Hair follicular keratinocyte (primary cell): ENCODE data around the gene FGF1. TPM values are rescaled to one million over a fixed set of nuclear protein-coding genes. Genes with fewer than 3 reads are reported as not detected.

Experiments
- total RNA-seq: library from RNA; depleted of rRNA; stranded (reverse); fragments of >200 nt; gene quantifications from 2 replicates; pipeline ENCODE4 v1.2.3, GENCODE V29; 2015

Gene FGF1
- total RNA-seq, result 0.19 TPM in 1 of 2 replicates, not detected in the other

DNA sequence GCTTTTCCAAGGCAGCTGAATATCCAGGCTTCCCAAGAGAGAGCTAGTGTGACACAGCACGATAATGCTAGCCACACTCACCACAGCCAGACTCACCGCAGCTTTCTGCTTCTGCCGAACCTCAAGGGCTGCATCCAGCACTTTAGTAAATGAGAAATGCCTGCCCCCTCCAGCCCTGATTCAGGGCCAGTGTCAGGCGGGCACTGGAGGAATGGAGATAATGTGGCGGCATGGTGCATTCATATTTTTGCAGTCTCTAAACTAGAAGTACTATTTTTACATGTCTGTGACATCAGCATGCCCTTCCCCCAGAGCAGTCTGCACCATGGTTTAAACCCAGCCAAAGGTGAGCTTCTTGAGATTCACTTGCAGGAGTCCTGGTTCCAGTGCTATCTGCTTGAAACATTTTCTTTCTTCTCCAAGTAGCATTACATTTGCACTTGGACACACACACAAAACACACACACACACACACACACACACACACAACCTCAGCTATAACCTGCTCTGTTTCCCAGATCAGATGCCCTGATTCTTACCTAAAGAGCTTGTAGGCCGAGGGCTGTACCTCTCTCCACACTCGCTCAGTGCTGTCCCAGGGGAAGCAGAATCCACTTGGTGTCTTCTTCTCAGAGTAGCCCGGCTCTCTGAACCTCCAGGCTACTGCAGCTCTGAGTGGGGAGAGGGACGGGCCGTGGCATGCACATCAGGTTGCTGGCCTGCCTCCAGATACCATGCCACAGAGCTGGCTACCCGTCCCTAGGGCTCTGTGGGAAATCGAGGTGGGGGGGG, at the start of gene FGF1:
Gene FGF1 (minus strand): TSS at position 673 of the 792 bp plus-strand sequence. CDS start 71,963 bp downstream, outside the sequence.

Other genes starting within 250 kb of the FGF1 start
- gene ARHGAP26, start 84.3 kb upstream of the FGF1 start, total RNA-seq, result 4.4 and 5.2 TPM in 2 replicates